Measurements from ENCODE around the gene FBXO42. TPM values are rescaled to one million over a fixed set of nuclear protein-coding genes. Genes with fewer than 3 reads are reported as not detected.
A peak's percentile ranks its signal among the peaks of the same experiment; 100 is the strongest.

The FBXO42 gene
- total and polyA plus RNA-seq, 12 donors: 12.4 to 26.6 (median 20.5) TPM

- Histone ChIP-seq H3K27me3 (no peaks in the 10 kb centered on the region), H3K27ac (no peak overlapping the region), H3K4me1 (peaks cover 2 to 36% (median 20%) of the 10 kb centered on the region in 9 donors), H3K9me3 (no peaks in the 10 kb centered on the region), H3K36me3 (peaks cover 0 to 18% (median 0%) of the 10 kb centered on the region in 9 donors), H3K4me3 (no peak overlapping the region)
- no peak for ATAC-seq
- DNase-seq: no peak
- intact Hi-C loops (cut with DNase I): loop anchor here in 9 of 10 donors (5.0 to 10.0 kb wide), 9 partner anchors 35 to 165 kb away; partner anchors contain the start of gene SZRD1 (in 2 of the 9)
- TF ChIP-seq, protein P1, sequence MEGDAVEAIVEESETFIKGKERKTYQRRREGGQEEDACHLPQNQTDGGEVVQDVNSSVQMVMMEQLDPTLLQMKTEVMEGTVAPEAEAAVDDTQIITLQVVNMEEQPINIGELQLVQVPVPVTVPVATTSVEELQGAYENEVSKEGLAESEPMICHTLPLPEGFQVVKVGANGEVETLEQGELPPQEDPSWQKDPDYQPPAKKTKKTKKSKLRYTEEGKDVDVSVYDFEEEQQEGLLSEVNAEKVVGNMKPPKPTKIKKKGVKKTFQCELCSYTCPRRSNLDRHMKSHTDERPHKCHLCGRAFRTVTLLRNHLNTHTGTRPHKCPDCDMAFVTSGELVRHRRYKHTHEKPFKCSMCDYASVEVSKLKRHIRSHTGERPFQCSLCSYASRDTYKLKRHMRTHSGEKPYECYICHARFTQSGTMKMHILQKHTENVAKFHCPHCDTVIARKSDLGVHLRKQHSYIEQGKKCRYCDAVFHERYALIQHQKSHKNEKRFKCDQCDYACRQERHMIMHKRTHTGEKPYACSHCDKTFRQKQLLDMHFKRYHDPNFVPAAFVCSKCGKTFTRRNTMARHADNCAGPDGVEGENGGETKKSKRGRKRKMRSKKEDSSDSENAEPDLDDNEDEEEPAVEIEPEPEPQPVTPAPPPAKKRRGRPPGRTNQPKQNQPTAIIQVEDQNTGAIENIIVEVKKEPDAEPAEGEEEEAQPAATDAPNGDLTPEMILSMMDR (IDR thresholded peaks at IDR 0.05): no peak
- WGBS, 2 donors: 83 to 87% methylated on average over 17 of the region's 17 CpGs
Observed at GRCh38 chr1:16242556-16243214, 109.6 kb downstream of the FBXO42 start.

GRCh38 chr1:16241221-16241708, 111.0 kb downstream of the FBXO42 start:
- Histone ChIP-seq H3K36me3 (peaks cover 0 to 7% (median 0%) of the 10 kb centered on the region in 9 donors), H3K27ac (no peak overlapping the region), H3K9me3 (no peaks in the 10 kb centered on the region), H3K27me3 (no peaks in the 10 kb centered on the region), H3K4me1 (peaks cover 0 to 34% (median 20%) of the 10 kb centered on the region in 9 donors), H3K4me3 (no peak overlapping the region)
- ATAC-seq (no peak), DNase-seq (no peak)
- 81 to 85% methylated on average over 10 of the region's 10 CpGs for WGBS, 2 donors
- intact Hi-C loops (cut with DNase I): loop anchor here in 9 of 10 donors (5.0 to 10.0 kb wide), 9 partner anchors 34 to 164 kb away; partner anchors contain the start of gene SZRD1 (in 2 of the 9)
- TF ChIP-seq, protein P1 (IDR thresholded peaks at IDR 0.05): no peak

GRCh38 chr1:16239972-16240491, 112.2 kb downstream of the FBXO42 start:
- 93 to 95% methylated on average over 2 of the region's 2 CpGs for WGBS, 2 donors
- ATAC-seq: no peak
- Histone ChIP-seq H3K36me3 (no peaks in the 10 kb centered on the region), H3K27ac (no peak overlapping the region), H3K27me3 (no peaks in the 10 kb centered on the region), H3K4me3 (no peak overlapping the region), H3K4me1 (peaks cover 0 to 40% (median 23%) of the 10 kb centered on the region in 9 donors), H3K9me3 (no peaks in the 10 kb centered on the region)
- intact Hi-C loops (cut with DNase I): loop anchor here in 9 of 10 donors (5.0 to 10.0 kb wide), 9 partner anchors 33 to 163 kb away; partner anchors contain the start of gene SZRD1 (in 2 of the 9)
- no peak for DNase-seq
- TF ChIP-seq, protein P1 (IDR thresholded peaks at IDR 0.05): no peak

GRCh38 chr1:16237343-16237830, 114.9 kb downstream of the FBXO42 start:
- Histone ChIP-seq H3K27me3 (no peaks in the 10 kb centered on the region), H3K4me1 (peaks cover 0 to 25% (median 19%) of the 10 kb centered on the region in 9 donors), H3K27ac (peak overlapping the region; percentile 52 to 93 (median 85)), H3K4me3 (peak overlapping the region in 9 of 10 donors; percentile 57 to 72 (median 70)), H3K36me3 (peaks cover 0 to 7% (median 0%) of the 10 kb centered on the region in 9 donors), H3K9me3 (no peaks in the 10 kb centered on the region)
- TF ChIP-seq, protein P1 (IDR thresholded peaks at IDR 0.05): no peak
- 27% methylated on average over 6 of the region's 6 CpGs for WGBS, 2 donors
- intact Hi-C loops (cut with DNase I): loop anchor here in 2 of 10 donors (2.0 to 5.0 kb wide), 2 partner anchors 115 to 155 kb away; partner anchors contain the start of gene FBXO42 (in 1 of the 2)
- ATAC-seq (no peak), DNase-seq (no peak)

All from heart right ventricle (tissue), 16 donors.